ENCODE data around the gene MANEA. TPM values are rescaled to one million over a fixed set of nuclear protein-coding genes. Genes with fewer than 3 reads are reported as not detected.
A peak's percentile ranks its signal among the peaks of the same experiment; 100 is the strongest.
"Not testable (repeated sequence)": the region's sequence is repeated elsewhere in the genome, so short reads cannot be mapped to it uniquely, and the experiment has no call there.

Gene MANEA
- total RNA-seq, 1 donor from 2014 or later: 13.5 TPM

DNA sequence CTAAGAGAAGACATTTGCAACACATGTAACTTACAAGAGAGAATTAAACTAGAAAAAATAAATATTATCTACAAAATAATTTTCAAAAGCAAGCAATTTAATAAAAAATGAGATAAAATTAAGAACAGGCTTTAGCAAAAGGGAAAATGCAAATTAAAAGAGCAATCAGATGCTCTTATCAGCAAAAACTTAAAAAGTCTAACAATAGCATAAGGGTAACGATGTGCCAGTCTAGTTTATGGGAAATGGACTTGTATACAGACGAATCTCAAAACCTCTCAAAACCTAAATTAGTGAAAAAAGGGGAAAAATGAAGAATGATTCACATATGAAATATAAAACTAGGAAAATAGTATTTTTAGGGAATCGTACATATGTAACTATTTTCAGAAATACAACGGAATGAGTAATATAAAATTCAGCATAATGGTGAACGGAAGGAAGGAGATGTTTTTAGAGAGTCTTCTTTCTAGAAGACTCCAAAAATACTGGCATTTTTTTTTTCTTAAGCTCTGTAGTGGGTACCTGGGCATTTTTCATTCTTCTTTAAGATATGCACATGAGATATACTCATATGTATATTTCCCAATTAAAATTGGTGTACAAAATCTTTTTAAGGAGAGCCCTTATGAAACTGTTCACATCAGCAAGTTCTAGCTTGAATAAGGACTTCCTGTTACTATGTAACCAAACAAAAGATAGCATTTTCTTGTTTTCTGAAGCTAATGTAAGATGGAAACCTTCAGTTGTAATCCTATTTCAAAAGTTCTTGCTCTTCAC lies 927 bp upstream of the MANEA start:
- H3K27me3 ChIP-seq (ENCODE audit: low read depth): no peaks in the 10 kb centered on the region
- H3K36me3 ChIP-seq: no peaks in the 10 kb centered on the region
- H3K27ac ChIP-seq: peak overlapping the region; percentile 91
- no peaks in the 10 kb centered on the region for H3K9me3 ChIP-seq
- peak; percentile 46 to 55 for ATAC-seq
- intact Hi-C loops (cut with DNase I): no loop called here
- TF ChIP-seq CTCF (IDR thresholded peaks at IDR 0.05): no peak
- peaks cover 35% of the 10 kb centered on the region for H3K4me1 ChIP-seq
- no peak for DNase-seq
- H3K4me3 ChIP-seq: peak overlapping the region; percentile 83

GRCh38 chr6:95576998-95577303 lies 384 bp upstream of the MANEA start:
- Histone ChIP-seq H3K27ac (peak overlapping the region; percentile 91), H3K4me3 (peak overlapping the region; percentile 83), H3K9me3 (no peaks in the 10 kb centered on the region), H3K27me3 (ENCODE audit: low read depth) (no peaks in the 10 kb centered on the region), H3K36me3 (no peaks in the 10 kb centered on the region), H3K4me1 (peaks cover 35% of the 10 kb centered on the region)
- ATAC-seq (no peak), DNase-seq (no peak)
- intact Hi-C loops (cut with DNase I): no loop called here
- TF ChIP-seq CTCF (IDR thresholded peaks at IDR 0.05): no peak

- Histone ChIP-seq H3K27me3 (ENCODE audit: low read depth) (no peaks in the 10 kb centered on the region), H3K4me3 (peak overlapping the region; percentile 83), H3K9me3 (no peaks in the 10 kb centered on the region), H3K4me1 (peaks cover 35% of the 10 kb centered on the region), H3K27ac (peak overlapping the region; percentile 91), H3K36me3 (no peaks in the 10 kb centered on the region)
- no peak for TF ChIP-seq CTCF (IDR thresholded peaks at IDR 0.05)
- intact Hi-C loops (cut with DNase I): no loop called here
- DNase-seq (no peak), ATAC-seq (peak in 1 of 2 donors; percentile 45)
Observed at GRCh38 chr6:95578106-95578410, 723 bp downstream of the MANEA start.

- DNase-seq (no peak), ATAC-seq (no peak)
- H3K36me3 ChIP-seq: no peaks in the 10 kb centered on the region
- no peaks in the 10 kb centered on the region for H3K27me3 ChIP-seq (ENCODE audit: low read depth)
- H3K4me1 ChIP-seq: peaks cover 13% of the 10 kb centered on the region
- H3K27ac ChIP-seq: no peak overlapping the region
- intact Hi-C loops (cut with DNase I): no loop called here
- peaks cover 18% of the 10 kb centered on the region for H3K9me3 ChIP-seq
- no peak for TF ChIP-seq CTCF (IDR thresholded peaks at IDR 0.05)
- H3K4me3 ChIP-seq: no peak overlapping the region
Observed at GRCh38 chr6:95581073-95581472, 3.7 kb downstream of the MANEA start.

- ATAC-seq; H3K36me3 ChIP-seq; H3K27ac ChIP-seq; DNase-seq; H3K4me3 ChIP-seq; intact Hi-C loops (cut with DNase I); H3K27me3 ChIP-seq (ENCODE audit: low read depth); H3K4me1 ChIP-seq: not testable (repeated sequence)
- H3K9me3 ChIP-seq: peaks cover 18% of the 10 kb centered on the region
Observed at GRCh38 chr6:95584226-95584625, 6.9 kb downstream of the MANEA start.

DNA sequence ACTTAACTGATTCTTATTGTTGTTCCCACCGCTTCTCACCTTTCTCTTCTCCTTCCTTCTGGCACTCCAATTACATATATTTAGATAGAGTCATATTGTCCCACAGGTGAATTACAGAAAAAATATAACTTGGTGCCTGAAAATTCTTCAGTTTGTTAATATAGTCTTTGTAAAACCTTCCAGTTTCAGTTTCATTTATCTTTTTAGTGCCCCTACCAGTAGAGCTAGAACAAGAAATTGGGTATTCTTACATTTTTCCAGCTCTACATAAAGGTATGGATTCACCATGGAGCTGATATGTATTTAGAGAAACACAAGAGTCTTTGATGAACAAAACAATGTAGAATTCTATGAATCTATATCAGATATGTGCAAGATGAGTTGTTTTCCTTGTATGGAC lies 10.7 kb downstream of the MANEA start:
- peaks cover 3% of the 10 kb centered on the region for H3K36me3 ChIP-seq
- no peak overlapping the region for H3K27ac ChIP-seq
- no peak for ATAC-seq
- H3K27me3 ChIP-seq (ENCODE audit: low read depth): no peaks in the 10 kb centered on the region
- intact Hi-C loops (cut with DNase I): no loop called here
- no peaks in the 10 kb centered on the region for H3K4me1 ChIP-seq
- H3K9me3 ChIP-seq: peaks cover 18% of the 10 kb centered on the region
- no peak for TF ChIP-seq CTCF (IDR thresholded peaks at IDR 0.05)
- DNase-seq: no peak
- H3K4me3 ChIP-seq: no peak overlapping the region
